Measurements from ENCODE around the gene ATP9A.
"Not testable (repeated sequence)": the region's sequence is repeated elsewhere in the genome, so short reads cannot be mapped to it uniquely, and the experiment has no call there.

Gene ATP9A

GRCh38 chr20:51753220-51753619, 15.0 kb downstream of the ATP9A start:
- not testable (repeated sequence) for DNase-seq (ENCODE audit: low read depth)

GRCh38 chr20:51752343-51752951, 15.7 kb downstream of the ATP9A start:
- no peak for DNase-seq (ENCODE audit: low read depth)

- no peak for DNase-seq (ENCODE audit: low read depth)
Measured at GRCh38 chr20:51750770-51751388, 17.3 kb downstream of the ATP9A start.

- peak; percentile 25 for DNase-seq (ENCODE audit: low read depth)
Measured at GRCh38 chr20:51750037-51750769, 18.0 kb downstream of the ATP9A start.

GRCh38 chr20:51749674-51750036, 18.5 kb downstream of the ATP9A start:
- no peak for DNase-seq (ENCODE audit: low read depth)

- no peak for DNase-seq (ENCODE audit: low read depth)
Measured at GRCh38 chr20:51747182-51747911, 20.8 kb downstream of the ATP9A start.

GRCh38 chr20:51745804-51746203, 22.4 kb downstream of the ATP9A start:
- no peak for DNase-seq (ENCODE audit: low read depth)

GRCh38 chr20:51740838-51741237, 27.4 kb downstream of the ATP9A start:
- DNase-seq (ENCODE audit: low read depth) = no peak

GRCh38 chr20:51740308-51740707, 27.9 kb downstream of the ATP9A start:
- not testable (repeated sequence) for DNase-seq (ENCODE audit: low read depth)

GRCh38 chr20:51739722-51740249, 28.4 kb downstream of the ATP9A start:
- no peak for DNase-seq (ENCODE audit: low read depth)

GRCh38 chr20:51738877-51739447, 29.2 kb downstream of the ATP9A start:
- DNase-seq (ENCODE audit: low read depth) = no peak

- not testable (repeated sequence) for DNase-seq (ENCODE audit: low read depth)
Measured at GRCh38 chr20:51738261-51738660, 29.9 kb downstream of the ATP9A start.

GRCh38 chr20:51736947-51737346, 31.2 kb downstream of the ATP9A start:
- DNase-seq (ENCODE audit: low read depth) = no peak

- no peak for DNase-seq (ENCODE audit: low read depth)
Measured at GRCh38 chr20:51735728-51736600, 32.2 kb downstream of the ATP9A start.

GRCh38 chr20:51734876-51735720, 33.1 kb downstream of the ATP9A start:
- no peak for DNase-seq (ENCODE audit: low read depth)

GRCh38 chr20:51733070-51733469, 35.1 kb downstream of the ATP9A start:
- DNase-seq (ENCODE audit: low read depth) = no peak

GRCh38 chr20:51732096-51732791, 35.9 kb downstream of the ATP9A start:
- DNase-seq (ENCODE audit: low read depth) = no peak

- DNase-seq (ENCODE audit: low read depth) = no peak
Measured at GRCh38 chr20:51731731-51732095, 36.5 kb downstream of the ATP9A start.

- DNase-seq (ENCODE audit: low read depth) = no peak
Measured at GRCh38 chr20:51729771-51730170, 38.4 kb downstream of the ATP9A start.

GRCh38 chr20:51728737-51729136, 39.5 kb downstream of the ATP9A start:
- DNase-seq (ENCODE audit: low read depth) = no peak
